H9 (cell line): ENCODE measurements around the gene AHSG. TPM values are rescaled to one million over a fixed set of nuclear protein-coding genes. Genes with fewer than 3 reads are reported as not detected.

Experiments used
- DNase-seq: peaks from one replicate; pipeline ENCODE4 v3.0.0-alpha.2; 2017
- H2AFZ ChIP-seq: one replicate; pipeline ENCODE4 v1.6.1; 2013; ENCODE audit warnings: mild to moderate bottlenecking, low read length, control low read depth, moderate library complexity
- H2AK5ac ChIP-seq: 2 replicates; pipeline ENCODE4 v1.6.1; 2013; ENCODE audit warnings: low read length, control low read depth, mixed read lengths; ENCODE audit not compliant: insufficient read length
- H2BK120ac ChIP-seq: one replicate; pipeline ENCODE4 v1.6.1; 2013; ENCODE audit warnings: low read depth, mild to moderate bottlenecking, low read length, control low read depth, inconsistent platforms; ENCODE audit not compliant: poor library complexity, severe bottlenecking
- H2BK12ac ChIP-seq: 2 replicates; pipeline ENCODE4 v1.6.1; 2013; ENCODE audit warnings: low read length, control low read depth, mixed read lengths, low read depth; ENCODE audit not compliant: insufficient read length
- H2BK15ac ChIP-seq: 2 replicates; pipeline ENCODE4 v1.6.1; 2013; ENCODE audit warnings: low read depth, low read length, control low read depth
- H2BK20ac ChIP-seq: one replicate; pipeline ENCODE4 v1.6.1; 2013; ENCODE audit warnings: low read depth, mild to moderate bottlenecking, low read length, control low read depth, inconsistent platforms; ENCODE audit not compliant: poor library complexity, severe bottlenecking
- H2BK5ac ChIP-seq: 2 replicates; pipeline ENCODE4 v1.6.1; 2013; ENCODE audit warnings: low read length, control low read depth, mixed read lengths; ENCODE audit not compliant: insufficient read length
- H3K14ac ChIP-seq: 2 replicates; pipeline ENCODE4 v1.6.1; 2013; ENCODE audit warnings: low read length, control low read depth; ENCODE audit not compliant: insufficient read depth
- H3K18ac ChIP-seq: 2 replicates; pipeline ENCODE4 v1.6.1; 2013; ENCODE audit warnings: low read depth, mild to moderate bottlenecking, mixed read lengths, low read length, control low read depth; ENCODE audit not compliant: insufficient read length
- H3K23ac ChIP-seq: 2 replicates; pipeline ENCODE4 v1.6.1; 2013; ENCODE audit warnings: low read length, control low read depth, mixed read lengths, low read depth; ENCODE audit not compliant: insufficient read length
- H3K23me2 ChIP-seq: 2 replicates; pipeline ENCODE4 v1.6.1; 2013; ENCODE audit warnings: low read depth, mild to moderate bottlenecking, mixed read lengths, low read length, control low read depth; ENCODE audit not compliant: insufficient read length, poor library complexity, severe bottlenecking
- H3K27ac ChIP-seq: 2 replicates; pipeline ENCODE4 v1.5.1; 2013; ENCODE audit warnings: low read length, control low read depth, mixed read lengths, low read depth; ENCODE audit not compliant: insufficient read length
- H3K27me3 ChIP-seq: 2 replicates; pipeline ENCODE4 v1.6.1; 2013; ENCODE audit warnings: low read length, control low read depth, inconsistent platforms; ENCODE audit not compliant: insufficient read depth
- H3K4ac ChIP-seq: 2 replicates; pipeline ENCODE4 v1.6.1; 2013; ENCODE audit warnings: low read depth, mild to moderate bottlenecking, control low read depth, inconsistent platforms, low read length, moderate library complexity
- H3K4me1 ChIP-seq: 2 replicates; pipeline ENCODE4 v1.6.1; 2013; ENCODE audit warnings: low read length, control low read depth, inconsistent platforms; ENCODE audit not compliant: insufficient read depth
- H3K4me2 ChIP-seq: 2 replicates; pipeline ENCODE4 v1.6.1; 2013; ENCODE audit warnings: low read length, control low read depth, mixed read lengths; ENCODE audit not compliant: insufficient read length, insufficient read depth
- H3K56ac ChIP-seq: 2 replicates; pipeline ENCODE4 v1.6.1; 2013; ENCODE audit warnings: low read depth, mild to moderate bottlenecking, mixed read lengths, low read length, control low read depth; ENCODE audit not compliant: insufficient read length
- H3K79me1 ChIP-seq: 2 replicates; pipeline ENCODE4 v1.6.1; 2013; ENCODE audit warnings: low read depth, mild to moderate bottlenecking, moderate library complexity, low read length, control low read depth, inconsistent platforms; ENCODE audit not compliant: insufficient read depth, poor library complexity, severe bottlenecking
- H3K79me2 ChIP-seq: 2 replicates; pipeline ENCODE4 v1.6.1; 2013; ENCODE audit warnings: low read length, control low read depth, inconsistent platforms; ENCODE audit not compliant: insufficient read depth
- H3K9ac ChIP-seq: 2 replicates; pipeline ENCODE4 v1.6.1; 2013; ENCODE audit warnings: low read length, control low read depth, mixed read lengths; ENCODE audit not compliant: insufficient read length; ENCODE audit errors: extremely low read depth
- H3K9me3 ChIP-seq: one replicate; pipeline ENCODE4 v1.6.1; 2013; ENCODE audit warnings: low read depth, low read length, inconsistent platforms; ENCODE audit not compliant: control insufficient read depth
- H3T11ph ChIP-seq: one replicate; pipeline ENCODE4 v1.6.1; 2013; ENCODE audit warnings: mild to moderate bottlenecking, low read length, control low read depth, inconsistent platforms
- H4K20me1 ChIP-seq: one replicate; pipeline ENCODE4 v1.6.1; 2013; ENCODE audit not compliant: control insufficient read depth, insufficient read length, insufficient read depth
- H4K5ac ChIP-seq: 2 replicates; pipeline ENCODE4 v1.6.1; 2013; ENCODE audit warnings: low read depth, mild to moderate bottlenecking, mixed read lengths, low read length, control low read depth; ENCODE audit not compliant: insufficient read length
- H4K8ac ChIP-seq: replicated peaks from 2 replicates; pipeline ENCODE4 v1.6.1; 2013; ENCODE audit warnings: low read length, control low read depth, mixed read lengths, low read depth; ENCODE audit not compliant: insufficient read length
- H4K91ac ChIP-seq: 2 replicates; pipeline ENCODE4 v1.6.1; 2013; ENCODE audit warnings: low read depth, mild to moderate bottlenecking, moderate library complexity, mixed read lengths, low read length, control low read depth; ENCODE audit not compliant: insufficient read length
- H3K27ac Mint-ChIP-seq, 3 experiments: 2 replicates in 2 of 3; 3 replicates in 1 of 3; pipeline ENCODE4 v1.8.0; 2020 to 2021; ENCODE audit warnings: mixed read lengths in 3 of 3, mild to moderate bottlenecking in 1 of 3, moderate library complexity in 1 of 3
- H3K27me3 Mint-ChIP-seq: 2 replicates; pipeline ENCODE4 v1.8.0; 2021; ENCODE audit warnings: low read depth, mild to moderate bottlenecking, moderate library complexity, mixed read lengths
- H3K36me3 Mint-ChIP-seq, 3 experiments: 2 replicates in 2 of 3; 3 replicates in 1 of 3; pipeline ENCODE4 v1.8.0; 2020 to 2021; ENCODE audit warnings: low read depth in 3 of 3, mixed read lengths in 3 of 3; ENCODE audit not compliant: insufficient read depth in 1 of 3
- H3K4me1 Mint-ChIP-seq, 2 experiments: 2 replicates each; pipeline ENCODE4 v1.8.0; 2020; ENCODE audit warnings: mixed read lengths in 2 of 2
- H3K4me3 Mint-ChIP-seq, 2 experiments: 2 replicates in 1 of 2; 3 replicates in 1 of 2; pipeline ENCODE4 v1.8.0; 2020 to 2021; ENCODE audit warnings: mild to moderate bottlenecking in 2 of 2, mixed read lengths in 2 of 2, moderate library complexity in 1 of 2
- H3K9me3 Mint-ChIP-seq, 2 experiments: 2 replicates in 1 of 2; 3 replicates in 1 of 2; pipeline ENCODE4 v1.8.0; 2020; ENCODE audit warnings: mild to moderate bottlenecking in 2 of 2, mixed read lengths in 2 of 2, moderate library complexity in 1 of 2
- WGBS: extraction: QIAGEN DNeasy Blood & Tissue Kit; methylation state at CpG from one replicate; pipeline ENCODE4 v1.1.7; 2013; ENCODE audit warnings: missing lambda C conversion rate, low lambda C conversion rate, mixed read lengths; ENCODE audit not compliant: insufficient read length; ENCODE audit errors: extremely low coverage; 5-methylcytosine and 5-hydroxymethylcytosine counted together
- total RNA-seq: library from RNA; stranded (reverse); gene quantifications from 2 replicates; pipeline ENCODE4 v1.2.1, GENCODE V29; 2021
- TF ChIP-seq, protein P1 (sequence below): fragments of 200-600 bp; sonication (generic); conservative IDR thresholded peaks from 3 replicates; pipeline ENCODE4 v1.8.0; 2021; ENCODE audit warnings: antibody characterized with exemption, mild to moderate bottlenecking

AHSG gene
- total RNA-seq, 1 experiment from 2014 or later = not detected

DNA sequence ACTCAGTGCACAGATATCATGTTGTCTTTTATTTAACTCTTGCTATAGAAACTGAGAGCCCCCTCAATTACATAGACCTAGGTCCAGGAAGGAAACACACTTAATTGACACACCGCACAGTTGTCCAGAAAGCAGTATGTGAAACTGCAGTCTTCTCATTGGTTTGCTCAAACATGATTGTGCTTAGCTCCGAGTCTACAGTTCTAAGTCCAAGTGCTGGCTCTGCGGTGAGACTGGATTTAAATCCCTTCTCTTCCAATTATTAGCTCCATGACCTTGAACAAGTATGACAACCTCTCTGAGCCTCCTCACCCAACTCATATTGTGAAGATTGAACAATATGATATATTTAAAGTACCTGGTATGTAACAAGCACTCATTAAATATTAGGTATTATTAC, 19.0 kb upstream of the AHSG start:
- Histone ChIP-seq H4K91ac (no peak overlapping the region), H3K4me1 (no peaks in the 10 kb centered on the region), H3K18ac (no peak overlapping the region), H2BK5ac (no peak overlapping the region), H3K4ac (no peak overlapping the region), H3K14ac (no peak overlapping the region), H2BK15ac (no peak overlapping the region), H3K4me2 (no peak overlapping the region), H2BK12ac (no peak overlapping the region), H3K79me1 (no peaks in the 10 kb centered on the region), H2BK20ac (no peak overlapping the region), H3K79me2 (no peaks in the 10 kb centered on the region), H3K27me3 (no peaks in the 10 kb centered on the region), H3K27ac (no peak overlapping the region), H4K8ac (no peak overlapping the region), H4K20me1 (no peaks in the 10 kb centered on the region), H3K56ac (no peak overlapping the region), H3K23ac (no peak overlapping the region), H3K9me3 (no peaks in the 10 kb centered on the region), H2AK5ac (no peak overlapping the region), H2BK120ac (no peak overlapping the region), H3K23me2 (no peaks in the 10 kb centered on the region), H3T11ph (no peak overlapping the region), H4K5ac (no peak overlapping the region), H2AFZ (no peak overlapping the region), H3K9ac (no peak overlapping the region)
- H3K27ac Mint-ChIP-seq = no peak overlapping the region
- H3K9me3 Mint-ChIP-seq = peaks cover 0 to 3% of the 10 kb centered on the region in 2 experiments; a peak in 1 of 5 replicates
- WGBS = no CpG with 5 or more reads among the region's 3 CpGs
- peaks cover 6% of the 10 kb centered on the region in 2 experiments for H3K4me1 Mint-ChIP-seq
- no peaks in the 10 kb centered on the region for H3K36me3 Mint-ChIP-seq
- H3K4me3 Mint-ChIP-seq = no peak overlapping the region
- TF ChIP-seq, protein P1, sequence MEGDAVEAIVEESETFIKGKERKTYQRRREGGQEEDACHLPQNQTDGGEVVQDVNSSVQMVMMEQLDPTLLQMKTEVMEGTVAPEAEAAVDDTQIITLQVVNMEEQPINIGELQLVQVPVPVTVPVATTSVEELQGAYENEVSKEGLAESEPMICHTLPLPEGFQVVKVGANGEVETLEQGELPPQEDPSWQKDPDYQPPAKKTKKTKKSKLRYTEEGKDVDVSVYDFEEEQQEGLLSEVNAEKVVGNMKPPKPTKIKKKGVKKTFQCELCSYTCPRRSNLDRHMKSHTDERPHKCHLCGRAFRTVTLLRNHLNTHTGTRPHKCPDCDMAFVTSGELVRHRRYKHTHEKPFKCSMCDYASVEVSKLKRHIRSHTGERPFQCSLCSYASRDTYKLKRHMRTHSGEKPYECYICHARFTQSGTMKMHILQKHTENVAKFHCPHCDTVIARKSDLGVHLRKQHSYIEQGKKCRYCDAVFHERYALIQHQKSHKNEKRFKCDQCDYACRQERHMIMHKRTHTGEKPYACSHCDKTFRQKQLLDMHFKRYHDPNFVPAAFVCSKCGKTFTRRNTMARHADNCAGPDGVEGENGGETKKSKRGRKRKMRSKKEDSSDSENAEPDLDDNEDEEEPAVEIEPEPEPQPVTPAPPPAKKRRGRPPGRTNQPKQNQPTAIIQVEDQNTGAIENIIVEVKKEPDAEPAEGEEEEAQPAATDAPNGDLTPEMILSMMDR = no peak
- H3K27me3 Mint-ChIP-seq = peaks cover 3% of the 10 kb centered on the region; the same call in 1 of the 2 replicates
- no peak for DNase-seq
